Upper lobe of left lung (tissue), 4 donors: ENCODE results near the gene TXNIP.

Experiments used
- POLR2A ChIP-seq, 4 donors: fragments of 450-650 bp; IDR thresholded peaks; one replicate each; pipeline ENCODE4 v1.5.1; 2016 to 2017; ENCODE audit warnings: antibody characterized with exemption in 4 of 4, mild to moderate bottlenecking in 2 of 4
- TF ChIP-seq, protein P1 (sequence below), 6 experiments: fragments of 450-650 bp in 4 of 6; fragments of 200-600 bp in 2 of 6; sonication (generic) in 2 of 6; IDR thresholded peaks; one replicate each; pipeline ENCODE4 v1.5.1; 2016 to 2019; ENCODE audit warnings: antibody characterized with exemption in 6 of 6

DNA sequence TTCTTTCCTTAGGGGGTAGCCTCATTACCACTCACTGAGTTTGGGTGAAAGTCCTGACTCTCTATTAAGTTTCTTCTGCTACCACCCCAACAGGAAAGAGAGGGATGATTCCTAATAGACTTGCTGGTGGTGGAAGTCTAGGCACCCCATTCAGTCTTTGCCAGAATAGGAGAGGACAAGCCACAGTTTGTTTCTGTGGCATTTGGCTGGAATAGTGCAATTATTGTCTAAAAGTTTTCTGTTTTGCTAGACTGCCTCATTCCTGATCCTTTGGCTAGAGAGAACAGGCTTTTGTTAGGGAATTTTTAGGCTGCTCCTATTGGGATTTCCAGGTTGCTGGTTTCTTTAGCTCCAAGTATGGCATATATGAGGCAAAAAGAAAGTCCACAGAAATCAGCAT, 35.1 kb upstream of the TXNIP start:
- no peak for TF ChIP-seq POLR2A (IDR thresholded peaks at IDR 0.05)
- TF ChIP-seq, protein P1, sequence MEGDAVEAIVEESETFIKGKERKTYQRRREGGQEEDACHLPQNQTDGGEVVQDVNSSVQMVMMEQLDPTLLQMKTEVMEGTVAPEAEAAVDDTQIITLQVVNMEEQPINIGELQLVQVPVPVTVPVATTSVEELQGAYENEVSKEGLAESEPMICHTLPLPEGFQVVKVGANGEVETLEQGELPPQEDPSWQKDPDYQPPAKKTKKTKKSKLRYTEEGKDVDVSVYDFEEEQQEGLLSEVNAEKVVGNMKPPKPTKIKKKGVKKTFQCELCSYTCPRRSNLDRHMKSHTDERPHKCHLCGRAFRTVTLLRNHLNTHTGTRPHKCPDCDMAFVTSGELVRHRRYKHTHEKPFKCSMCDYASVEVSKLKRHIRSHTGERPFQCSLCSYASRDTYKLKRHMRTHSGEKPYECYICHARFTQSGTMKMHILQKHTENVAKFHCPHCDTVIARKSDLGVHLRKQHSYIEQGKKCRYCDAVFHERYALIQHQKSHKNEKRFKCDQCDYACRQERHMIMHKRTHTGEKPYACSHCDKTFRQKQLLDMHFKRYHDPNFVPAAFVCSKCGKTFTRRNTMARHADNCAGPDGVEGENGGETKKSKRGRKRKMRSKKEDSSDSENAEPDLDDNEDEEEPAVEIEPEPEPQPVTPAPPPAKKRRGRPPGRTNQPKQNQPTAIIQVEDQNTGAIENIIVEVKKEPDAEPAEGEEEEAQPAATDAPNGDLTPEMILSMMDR (IDR thresholded peaks at IDR 0.05), result no peak
